ENCODE results near the gene EXOC6B. TPM values are rescaled to one million over a fixed set of nuclear protein-coding genes. Genes with fewer than 3 reads are reported as not detected.
A peak's percentile ranks its signal among the peaks of the same experiment; 100 is the strongest.

Gene EXOC6B
- total RNA-seq, 4 donors from 2014 or later: 14.6 to 49.6 (median 19.3) TPM

- TF ChIP-seq, protein P1, sequence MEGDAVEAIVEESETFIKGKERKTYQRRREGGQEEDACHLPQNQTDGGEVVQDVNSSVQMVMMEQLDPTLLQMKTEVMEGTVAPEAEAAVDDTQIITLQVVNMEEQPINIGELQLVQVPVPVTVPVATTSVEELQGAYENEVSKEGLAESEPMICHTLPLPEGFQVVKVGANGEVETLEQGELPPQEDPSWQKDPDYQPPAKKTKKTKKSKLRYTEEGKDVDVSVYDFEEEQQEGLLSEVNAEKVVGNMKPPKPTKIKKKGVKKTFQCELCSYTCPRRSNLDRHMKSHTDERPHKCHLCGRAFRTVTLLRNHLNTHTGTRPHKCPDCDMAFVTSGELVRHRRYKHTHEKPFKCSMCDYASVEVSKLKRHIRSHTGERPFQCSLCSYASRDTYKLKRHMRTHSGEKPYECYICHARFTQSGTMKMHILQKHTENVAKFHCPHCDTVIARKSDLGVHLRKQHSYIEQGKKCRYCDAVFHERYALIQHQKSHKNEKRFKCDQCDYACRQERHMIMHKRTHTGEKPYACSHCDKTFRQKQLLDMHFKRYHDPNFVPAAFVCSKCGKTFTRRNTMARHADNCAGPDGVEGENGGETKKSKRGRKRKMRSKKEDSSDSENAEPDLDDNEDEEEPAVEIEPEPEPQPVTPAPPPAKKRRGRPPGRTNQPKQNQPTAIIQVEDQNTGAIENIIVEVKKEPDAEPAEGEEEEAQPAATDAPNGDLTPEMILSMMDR (IDR thresholded peaks at IDR 0.05 in 4 of 5, conservative IDR thresholded peaks at IDR 0.05 in 1 of 5): no peak
- TF ChIP-seq POLR2A (IDR thresholded peaks at IDR 0.05): no peak
- H3K27me3 ChIP-seq: peaks cover 12 to 13% (median 12%) of the 10 kb centered on the region in 3 donors
- no peaks in the 10 kb centered on the region for H3K9me3 ChIP-seq
- no peak overlapping the region for H3K4me3 ChIP-seq
- in situ Hi-C loops (cut with MboI; ENCODE audit: low sequenced_read_pairs in 4 of 4): no loop called here
- no peak overlapping the region for H3K27ac ChIP-seq
- peaks cover 25 to 53% of the 10 kb centered on the region in 2 donors for H3K4me1 ChIP-seq
- DNase-seq (peak in 1 of 2 donors; percentile 10), ATAC-seq (no peak)
- H3K36me3 ChIP-seq: no peaks in the 10 kb centered on the region
- intact Hi-C loops (cut with DNase I; ENCODE audit: low total_unique reads): loop anchor here (10.0 kb wide), 1 partner anchor 686 kb away; the partner anchor contains the start of gene DYSF
These were observed 684.7 kb downstream of the EXOC6B start for GRCh38 chr2:72141032-72141645.

GRCh38 chr2:72140621-72140960 lies 685.2 kb downstream of the EXOC6B start:
- Histone ChIP-seq H3K27ac (no peak overlapping the region), H3K27me3 (peaks cover 6 to 7% (median 7%) of the 10 kb centered on the region in 3 donors), H3K36me3 (no peaks in the 10 kb centered on the region), H3K4me1 (peaks cover 20 to 48% of the 10 kb centered on the region in 2 donors), H3K9me3 (no peaks in the 10 kb centered on the region), H3K4me3 (no peak overlapping the region)
- DNase-seq (peak in 1 of 2 donors; percentile 9), ATAC-seq (no peak)
- no peak for TF ChIP-seq POLR2A (IDR thresholded peaks at IDR 0.05)
- TF ChIP-seq, protein P1 (IDR thresholded peaks at IDR 0.05 in 4 of 5, conservative IDR thresholded peaks at IDR 0.05 in 1 of 5): no peak
- intact Hi-C loops (cut with DNase I; ENCODE audit: low total_unique reads) (loop anchor here (10.0 kb wide), 1 partner anchor 686 kb away; the partner anchor contains the start of gene DYSF), in situ Hi-C loops (cut with MboI; ENCODE audit: low sequenced_read_pairs in 4 of 4) (no loop called here)

DNA sequence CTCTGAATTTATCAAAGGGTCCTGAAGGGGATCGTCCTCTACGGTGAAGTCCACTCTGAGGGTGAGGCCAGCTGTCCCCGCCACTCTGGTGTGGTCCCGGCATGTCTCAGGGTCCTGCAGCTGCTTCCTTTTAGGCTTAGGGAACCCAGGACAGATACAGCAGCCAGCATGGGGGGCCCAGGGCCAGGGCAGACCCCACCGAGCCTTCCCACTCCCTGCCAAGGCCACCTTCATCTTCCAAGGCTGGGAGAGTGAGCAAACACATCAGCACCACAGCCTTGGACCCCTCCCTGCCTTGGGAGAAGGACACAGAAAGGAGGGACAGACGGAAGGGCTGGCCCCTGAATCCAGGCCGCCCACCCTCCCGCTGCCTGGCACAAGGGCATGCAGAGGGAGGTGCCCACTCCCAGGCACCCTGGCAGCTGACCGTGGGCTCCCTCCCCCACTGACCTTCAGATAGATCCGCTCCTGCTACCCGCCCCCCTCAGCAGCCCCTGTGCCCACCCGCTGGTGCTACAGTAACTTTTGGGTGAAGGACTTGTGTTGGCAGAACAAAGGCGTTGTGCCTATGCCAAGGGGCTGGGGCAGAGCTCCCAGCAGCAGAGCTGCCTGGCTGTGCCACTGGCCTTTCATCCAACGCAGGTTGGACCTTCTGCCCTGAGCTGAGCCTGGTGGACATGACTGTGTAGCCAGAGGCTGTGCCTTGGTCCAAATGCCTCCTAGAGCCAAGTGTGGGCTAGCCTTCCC lies 685.8 kb downstream of the EXOC6B start:
- in situ Hi-C loops (cut with MboI; ENCODE audit: low sequenced_read_pairs in 4 of 4): loop anchor here in 1 of 4 donors (10.0 kb wide), 1 partner anchor 205 kb away; no protein-coding TSS in a partner anchor
- Histone ChIP-seq H3K36me3 (no peaks in the 10 kb centered on the region), H3K4me3 (no peak overlapping the region), H3K27me3 (peaks cover under 1 to 2% (median 1%) of the 10 kb centered on the region in 3 donors), H3K9me3 (no peaks in the 10 kb centered on the region), H3K27ac (no peak overlapping the region), H3K4me1 (peaks cover 15 to 43% of the 10 kb centered on the region in 2 donors)
- DNase-seq (peak in 1 of 2 donors; percentile 9), ATAC-seq (no peak)
- no peak for TF ChIP-seq POLR2A (IDR thresholded peaks at IDR 0.05)
- TF ChIP-seq, protein P1 (IDR thresholded peaks at IDR 0.05 in 4 of 5, conservative IDR thresholded peaks at IDR 0.05 in 1 of 5): no peak
- intact Hi-C loops (cut with DNase I; ENCODE audit: low total_unique reads): loop anchor here (10.0 kb wide), 1 partner anchor 685 kb away; the partner anchor contains the start of gene DYSF

DNA sequence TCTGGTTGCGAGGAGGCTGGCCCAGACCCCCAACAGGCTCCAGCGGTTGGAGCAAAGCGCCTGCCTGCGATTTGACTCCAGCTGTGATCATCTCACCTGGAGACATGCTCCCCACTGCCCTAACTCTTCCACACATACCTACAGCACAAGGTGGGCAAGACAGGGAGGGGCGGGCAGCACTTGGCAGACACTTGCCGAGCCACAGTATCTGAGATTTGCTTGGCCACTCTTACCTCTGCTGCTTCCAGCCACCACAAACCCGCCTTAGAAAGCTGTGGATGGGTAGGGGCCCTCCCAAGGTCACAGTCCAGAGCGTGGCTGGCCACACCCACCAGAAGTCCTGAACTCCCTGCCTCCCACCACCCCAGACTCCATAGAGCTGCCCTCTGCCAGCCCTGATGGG lies 686.4 kb downstream of the EXOC6B start:
- no peak for ATAC-seq

More for the DNA sequence above, 686.4 kb downstream of the EXOC6B start:
- Histone ChIP-seq H3K36me3 (no peaks in the 10 kb centered on the region), H3K4me3 (no peak overlapping the region), H3K4me1 (peaks cover 14 to 37% of the 10 kb centered on the region in 2 donors), H3K27me3 (no peaks in the 10 kb centered on the region), H3K9me3 (no peaks in the 10 kb centered on the region), H3K27ac (no peak overlapping the region)
- intact Hi-C loops (cut with DNase I; ENCODE audit: low total_unique reads) (no loop called here), in situ Hi-C loops (cut with MboI; ENCODE audit: low sequenced_read_pairs in 4 of 4) (loop anchor here in 1 of 4 donors (10.0 kb wide), 1 partner anchor 205 kb away; no protein-coding TSS in a partner anchor)
- no peak for DNase-seq
- no peak for TF ChIP-seq POLR2A (IDR thresholded peaks at IDR 0.05)
- TF ChIP-seq, protein P1 (IDR thresholded peaks at IDR 0.05 in 4 of 5, conservative IDR thresholded peaks at IDR 0.05 in 1 of 5): no peak

All from gastrocnemius medialis (tissue), 4 donors.